HCT116 (cell line): Measurements from ENCODE around the gene ARHGAP19. TPM values are rescaled to one million over a fixed set of nuclear protein-coding genes. Genes with fewer than 3 reads are reported as not detected.

ENCODE experiments used
- ATAC-seq: fragments of 200-7000 bp; cut with Tn5 transposase; 2 replicates; pipeline ENCODE4 v1.9.1; 2020; ENCODE audit warnings: mild to moderate bottlenecking, moderate library complexity
- BruUV-seq: library from RNA; stranded (reverse); fragments of 400-500 nt; replicated peaks from 2 replicates; lab custom pipeline; 2021; lab: Mats Ljungman, UMichigan
- CTCF ChIA-PET: fragments of 300-600 bp; sonication (Branson Sonifier 250); formaldehyde crosslinking; loops from one replicate; lab custom pipeline; 2021; ENCODE audit warnings: antibody characterized with exemption; lab: Charles Lee
- POLR2A ChIA-PET: fragments of 300-600, 350-600 bp; sonication (Branson Sonifier 250); formaldehyde crosslinking; loops from one replicate; lab custom pipeline; 2021; ENCODE audit warnings: antibody characterized with exemption; lab: Charles Lee
- RAD21 ChIA-PET, 2 experiments: fragments of 300-600 bp; sonication (Branson Sonifier 250); formaldehyde crosslinking; loops; one replicate each; lab custom pipeline; 2023; ENCODE audit warnings: low total read pairs in 2 of 2; ENCODE audit not compliant: uncharacterized antibody in 2 of 2, unreplicated experiment in 2 of 2, low non-redundant PET in 1 of 2; lab: Charles Lee
- DNase-seq: peaks from one replicate; pipeline ENCODE4 v3.0.0-alpha.2; 2010; ENCODE audit warnings: low read depth, low spot score
- H2AFZ ChIP-seq: fragments of 200-600 bp; shearing (Covaris generic), sonication (generic); 2 replicates; pipeline ENCODE4 v1.6.1; 2017; ENCODE audit warnings: low read depth, mixed run types, mixed read lengths, antibody characterized with exemption, low read length; ENCODE audit not compliant: poor library complexity, severe bottlenecking
- H3K27ac ChIP-seq: 2 replicates; pipeline ENCODE4 v1.5.1; 2012; ENCODE audit warnings: low read depth, low read length
- H3K27me3 ChIP-seq: fragments of 200-600 bp; sonication (generic); 2 replicates; pipeline ENCODE4 v1.6.1; 2016; ENCODE audit warnings: mixed run types, low read length, mixed read lengths; ENCODE audit not compliant: insufficient read depth
- H3K36me3 ChIP-seq, 2 experiments: fragments of 200-500 bp in 1 of 2; fragments of 200-600 bp in 1 of 2; sonication (Bioruptor generic) in 1 of 2; sonication (generic) in 1 of 2; 2 replicates each; pipeline versions ENCODE4 v1.5.1 to v1.6.1; 2014 to 2016; ENCODE audit warnings: low read length in 2 of 2, inconsistent platforms in 1 of 2, mixed read lengths in 1 of 2, mixed run types in 1 of 2; ENCODE audit not compliant: insufficient read depth in 2 of 2, control insufficient read depth in 1 of 2
- H3K4me1 ChIP-seq, 2 experiments: fragments of 200-600 bp in 1 of 2; sonication (generic) in 1 of 2; 2 replicates each; pipeline versions ENCODE4 v1.5.1 to v1.6.1; 2012 to 2017; ENCODE audit warnings: low read length in 2 of 2, inconsistent platforms in 1 of 2, mild to moderate bottlenecking in 1 of 2, mixed read lengths in 1 of 2, mixed run types in 1 of 2, moderate library complexity in 1 of 2; ENCODE audit not compliant: insufficient read depth in 2 of 2, control insufficient read depth in 1 of 2
- H3K4me2 ChIP-seq: fragments of 200-600 bp; sonication (generic); 2 replicates; pipeline ENCODE4 v1.6.1; 2017; ENCODE audit warnings: mixed run types, low read length, mixed read lengths
- H3K4me3 ChIP-seq, 2 experiments: fragments of 200-600 bp in 1 of 2; sonication (generic) in 1 of 2; replicated peaks in 1 of 2; 2 replicates each; pipeline ENCODE4 v1.5.1; 2011 to 2016; ENCODE audit warnings: low read length in 2 of 2, control low read depth in 1 of 2, low read depth in 1 of 2, mild to moderate bottlenecking in 1 of 2, mixed read lengths in 1 of 2, mixed run types in 1 of 2
- H3K79me2 ChIP-seq: fragments of 200-600 bp; sonication (generic); 2 replicates; pipeline ENCODE4 v1.6.1; 2017; ENCODE audit warnings: mild to moderate bottlenecking, mixed run types, low read length, moderate library complexity, mixed read lengths; ENCODE audit not compliant: insufficient read depth
- H3K9ac ChIP-seq: fragments of 200-600 bp; sonication (generic); 2 replicates; pipeline ENCODE4 v1.6.1; 2016; ENCODE audit warnings: low read length, mixed read lengths
- H3K9me2 ChIP-seq: fragments of 200-600 bp; sonication (generic), shearing (Covaris generic); 2 replicates; pipeline ENCODE4 v1.6.1; 2017; ENCODE audit warnings: mixed run types, mild to moderate bottlenecking, moderate library complexity; ENCODE audit not compliant: insufficient read depth
- H3K9me3 ChIP-seq, 2 experiments: fragments of 200-500 bp in 1 of 2; fragments of 200-600 bp in 1 of 2; sonication (Bioruptor generic) in 1 of 2; sonication (generic) in 1 of 2; 2 replicates each; pipeline ENCODE4 v1.6.1; 2014 to 2017; ENCODE audit warnings: low read length in 2 of 2, mixed read lengths in 2 of 2, inconsistent platforms in 1 of 2, low read depth in 1 of 2, mild to moderate bottlenecking in 1 of 2, mixed run types in 1 of 2, moderate library complexity in 1 of 2; ENCODE audit not compliant: control insufficient read depth in 1 of 2, insufficient read depth in 1 of 2
- H4K20me1 ChIP-seq: fragments of 200-600 bp; sonication (generic), shearing (Covaris generic); 2 replicates; pipeline ENCODE4 v1.6.1; 2017; ENCODE audit warnings: mixed run types, mild to moderate bottlenecking, moderate library complexity; ENCODE audit not compliant: insufficient read depth
- CBX3 ChIP-seq: IDR thresholded peaks from 2 replicates; pipeline ENCODE4 v1.6.1; 2012; ENCODE audit warnings: low read depth
- ELF1 ChIP-seq: IDR thresholded peaks from 2 replicates; pipeline ENCODE4 v1.6.1; 2012; ENCODE audit warnings: low read depth, borderline replicate concordance
- FOSL1 ChIP-seq: IDR thresholded peaks from 2 replicates; pipeline ENCODE4 v1.6.1; 2012; ENCODE audit warnings: low read depth
- JUND ChIP-seq: IDR thresholded peaks from 2 replicates; pipeline ENCODE4 v1.6.1; 2012
- POLR2A ChIP-seq: IDR thresholded peaks from 2 replicates; pipeline ENCODE4 v1.7.0; 2011; ENCODE audit warnings: borderline replicate concordance; ENCODE audit not compliant: insufficient read depth, insufficient read length; ENCODE audit errors: extremely low read depth
- POLR2AphosphoS5 ChIP-seq: IDR thresholded peaks from 2 replicates; pipeline ENCODE4 v1.6.1; 2011; ENCODE audit warnings: mild to moderate bottlenecking, low read depth, low read length, moderate library complexity
- TCF7L2 ChIP-seq: IDR thresholded peaks from 2 replicates; pipeline ENCODE4 v1.7.0; 2011; ENCODE audit warnings: borderline replicate concordance, inconsistent platforms; ENCODE audit not compliant: insufficient read depth, insufficient read length; ENCODE audit errors: extremely low read depth
- intact Hi-C: fragments of 100-400 bp; cut with micrococcal nuclease; formaldehyde crosslinking; loops from 2 replicates; pipeline ENCODE4 v1.10.0; 2022
- total RNA-seq: library from RNA; stranded (reverse); gene quantifications from one replicate; pipeline ENCODE4 v1.2.1, GENCODE V29; 2021; ENCODE audit not compliant: unreplicated experiment
- TF ChIP-seq, protein P1 (sequence below): IDR thresholded peaks from 2 replicates; pipeline ENCODE4 v1.6.1; 2012; ENCODE audit warnings: low read depth

ARHGAP19 gene
- total RNA-seq, 1 experiment from 2014 or later: 36.8 TPM

DNA sequence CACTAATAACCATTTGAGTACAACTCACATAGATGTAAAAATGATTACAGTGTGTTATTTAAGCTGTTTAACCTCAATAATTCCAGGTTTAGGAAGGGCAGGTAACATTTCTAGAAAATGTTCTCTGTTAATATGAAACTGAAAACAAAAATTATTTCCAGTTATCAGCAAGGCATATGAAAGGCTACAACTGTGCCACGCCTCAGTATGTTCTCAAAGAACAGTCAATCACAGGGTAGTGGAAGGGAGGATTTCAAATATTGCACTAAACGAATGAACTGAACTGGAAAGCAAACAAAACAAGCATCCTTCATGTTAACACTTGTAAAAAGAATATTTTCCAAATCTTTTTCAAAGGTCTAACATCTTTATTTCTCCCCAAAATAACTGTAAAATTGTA, 31.3 kb downstream of the ARHGAP19 start (continued):
- TF ChIP-seq, protein P1, sequence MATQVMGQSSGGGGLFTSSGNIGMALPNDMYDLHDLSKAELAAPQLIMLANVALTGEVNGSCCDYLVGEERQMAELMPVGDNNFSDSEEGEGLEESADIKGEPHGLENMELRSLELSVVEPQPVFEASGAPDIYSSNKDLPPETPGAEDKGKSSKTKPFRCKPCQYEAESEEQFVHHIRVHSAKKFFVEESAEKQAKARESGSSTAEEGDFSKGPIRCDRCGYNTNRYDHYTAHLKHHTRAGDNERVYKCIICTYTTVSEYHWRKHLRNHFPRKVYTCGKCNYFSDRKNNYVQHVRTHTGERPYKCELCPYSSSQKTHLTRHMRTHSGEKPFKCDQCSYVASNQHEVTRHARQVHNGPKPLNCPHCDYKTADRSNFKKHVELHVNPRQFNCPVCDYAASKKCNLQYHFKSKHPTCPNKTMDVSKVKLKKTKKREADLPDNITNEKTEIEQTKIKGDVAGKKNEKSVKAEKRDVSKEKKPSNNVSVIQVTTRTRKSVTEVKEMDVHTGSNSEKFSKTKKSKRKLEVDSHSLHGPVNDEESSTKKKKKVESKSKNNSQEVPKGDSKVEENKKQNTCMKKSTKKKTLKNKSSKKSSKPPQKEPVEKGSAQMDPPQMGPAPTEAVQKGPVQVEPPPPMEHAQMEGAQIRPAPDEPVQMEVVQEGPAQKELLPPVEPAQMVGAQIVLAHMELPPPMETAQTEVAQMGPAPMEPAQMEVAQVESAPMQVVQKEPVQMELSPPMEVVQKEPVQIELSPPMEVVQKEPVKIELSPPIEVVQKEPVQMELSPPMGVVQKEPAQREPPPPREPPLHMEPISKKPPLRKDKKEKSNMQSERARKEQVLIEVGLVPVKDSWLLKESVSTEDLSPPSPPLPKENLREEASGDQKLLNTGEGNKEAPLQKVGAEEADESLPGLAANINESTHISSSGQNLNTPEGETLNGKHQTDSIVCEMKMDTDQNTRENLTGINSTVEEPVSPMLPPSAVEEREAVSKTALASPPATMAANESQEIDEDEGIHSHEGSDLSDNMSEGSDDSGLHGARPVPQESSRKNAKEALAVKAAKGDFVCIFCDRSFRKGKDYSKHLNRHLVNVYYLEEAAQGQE: no peak
- TF ChIP-seq FOSL1 (no peak), ELF1 (no peak), CBX3 (no peak), JUND (no peak)

DNA sequence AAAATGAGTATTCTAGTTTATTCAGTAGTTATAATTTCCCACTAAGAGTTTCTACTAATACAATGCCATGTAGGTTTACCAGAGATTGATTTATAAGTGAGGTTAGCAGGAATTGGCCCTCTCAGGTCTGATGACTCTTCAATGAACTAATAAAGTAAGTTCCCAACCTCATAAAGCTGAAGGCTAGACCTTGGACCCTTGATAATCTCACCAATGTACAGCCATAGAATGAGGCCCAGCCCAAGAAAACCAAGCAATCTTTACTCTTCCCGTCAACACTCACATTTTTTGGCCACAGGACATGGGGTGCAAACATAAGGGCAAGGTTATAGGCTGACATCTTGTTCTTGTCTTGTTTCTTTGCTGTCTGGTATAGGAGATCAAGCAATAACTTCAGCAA, 33.3 kb downstream of the ARHGAP19 start:
- H3K4me3 ChIP-seq: no peak overlapping the region
- H3K79me2 ChIP-seq: no peaks in the 10 kb centered on the region
- H2AFZ ChIP-seq: no peak overlapping the region
- no peak overlapping the region for H3K27ac ChIP-seq
- no peak overlapping the region for H3K4me2 ChIP-seq
- BruUV-seq: no TSS peak
- ChIA-PET RAD21 (no interaction called here), CTCF (interaction anchor here (1.2 kb wide), 1 partner anchor 20 kb away, joined by 4 read pairs; no protein-coding TSS in a partner anchor), POLR2A (no interaction called here)
- TF ChIP-seq FOSL1 (no peak), POLR2AphosphoS5 (no peak), TCF7L2 (no peak), JUND (no peak), ELF1 (no peak), POLR2A (no peak)
- H3K36me3 ChIP-seq: peaks cover 2 to 5% of the 10 kb centered on the region in 2 experiments; a peak in 2 of 4 replicates
- H3K27me3 ChIP-seq: no peaks in the 10 kb centered on the region
- no peaks in the 10 kb centered on the region for H3K9me2 ChIP-seq
- H3K4me1 ChIP-seq: no peaks in the 10 kb centered on the region
- no peak for ATAC-seq
- no peak for DNase-seq
- H3K9me3 ChIP-seq: no peaks in the 10 kb centered on the region
- intact Hi-C loops: no loop called here
- no peaks in the 10 kb centered on the region for H4K20me1 ChIP-seq
- H3K9ac ChIP-seq: no peak overlapping the region
